Adrenal gland (tissue), 5 donors: ENCODE results near the gene ETV1.

Experiments used
- CTCF ChIP-seq, 6 experiments: fragments of 450-650 bp in 4 of 6; fragments of 200-600 bp in 2 of 6; sonication (generic) in 1 of 6; IDR thresholded peaks; 1 replicate in 5 of 6; 2 replicates in 1 of 6; pipeline versions ENCODE4 v1.5.1 to v1.8.0; 2016 to 2021; ENCODE audit warnings: antibody characterized with exemption in 6 of 6, mild to moderate bottlenecking in 2 of 6, moderate library complexity in 1 of 6
- POLR2A ChIP-seq, 2 donors: fragments of 450-650 bp; IDR thresholded peaks; one replicate each; pipeline ENCODE4 v1.6.1; 2017; ENCODE audit warnings: antibody characterized with exemption in 2 of 2, mild to moderate bottlenecking in 2 of 2, moderate library complexity in 1 of 2
- donor health status: DM: no; HTN: no; CAD: no.

GRCh38 chr7:13981070-13981469, 8.4 kb downstream of the ETV1 start:
- TF ChIP-seq CTCF (IDR thresholded peaks at IDR 0.05): no peak
- peak in 1 of 2 donors; percentile 57 for TF ChIP-seq POLR2A (IDR thresholded peaks at IDR 0.05)
